SK-N-SH (cell line): Measurements from ENCODE around the gene SEPHS2. TPM values are rescaled to one million over a fixed set of nuclear protein-coding genes. Genes with fewer than 3 reads are reported as not detected.
A peak's percentile ranks its signal among the peaks of the same experiment; 100 is the strongest.

ENCODE experiments used
- CTCF ChIA-PET: fragments of 300-600, 350-600 bp; formaldehyde crosslinking; extraction: SDS; loops from one replicate; lab custom pipeline; 2021; lab: Yijun Ruan, JAX
- POLR2A ChIA-PET: fragments of 350-600 bp; sonication (Branson Sonifier 250); formaldehyde crosslinking; extraction: SDS; loops from one replicate; lab custom pipeline; 2020; ENCODE audit warnings: antibody characterized with exemption, inconsistent platforms; lab: Yijun Ruan, JAX
- DNase-seq: peaks from one replicate; pipeline ENCODE4 v3.0.0; 2012
- H2AFZ ChIP-seq: fragments of 200-600 bp; sonication (generic); 2 replicates; pipeline ENCODE4 v1.8.1; 2016; ENCODE audit warnings: antibody characterized with exemption, mild to moderate bottlenecking, low read depth
- H3F3A ChIP-seq: fragments of 200-600 bp; sonication (generic); replicated peaks from 2 replicates; pipeline ENCODE3; 2016; ENCODE audit warnings: antibody characterized with exemption, mild to moderate bottlenecking; ENCODE audit not compliant: insufficient read depth
- H3K27ac ChIP-seq, 2 experiments: fragments of 200-500 bp in 1 of 2; fragments of 200-600 bp in 1 of 2; sonication (Bioruptor generic) in 1 of 2; sonication (generic), shearing (Covaris generic) in 1 of 2; 2 replicates each; pipeline versions ENCODE4 v1.5.1 to v1.6.1; 2014 to 2016; ENCODE audit warnings: low read depth in 2 of 2, inconsistent platforms in 1 of 2, low read length in 1 of 2, mild to moderate bottlenecking in 1 of 2, mixed read lengths in 1 of 2
- H3K27me3 ChIP-seq: fragments of 200-600 bp; sonication (generic), shearing (Covaris generic); 2 replicates; pipeline ENCODE4 v1.6.1; 2016; ENCODE audit warnings: mixed run types; ENCODE audit not compliant: insufficient read depth
- H3K36me3 ChIP-seq, 2 experiments: fragments of 200-500 bp in 1 of 2; fragments of 200-600 bp in 1 of 2; sonication (Bioruptor generic) in 1 of 2; sonication (generic) in 1 of 2; replicated peaks in 1 of 2; 2 replicates each; pipeline versions ENCODE3 to v1.5.1; 2014 to 2016; ENCODE audit warnings: low read length in 1 of 2, mild to moderate bottlenecking in 1 of 2; ENCODE audit not compliant: insufficient read depth in 2 of 2, control insufficient read depth in 1 of 2
- H3K4me1 ChIP-seq, 2 experiments: fragments of 200-500 bp in 1 of 2; fragments of 200-600 bp in 1 of 2; sonication (Bioruptor generic) in 1 of 2; sonication (generic), shearing (Covaris generic) in 1 of 2; 2 replicates each; pipeline versions ENCODE4 v1.5.1 to v1.6.1; 2014 to 2016; ENCODE audit warnings: low read depth in 1 of 2, low read length in 1 of 2, mixed run types in 1 of 2; ENCODE audit not compliant: insufficient read depth in 2 of 2, control insufficient read depth in 1 of 2
- H3K4me2 ChIP-seq: fragments of 200-600 bp; sonication (generic), shearing (Covaris generic); 2 replicates; pipeline ENCODE4 v1.6.1; 2017; ENCODE audit warnings: mixed run types
- H3K4me3 ChIP-seq, 2 experiments: fragments of 200-500 bp in 1 of 2; fragments of 200-600 bp in 1 of 2; sonication (Bioruptor generic) in 1 of 2; sonication (generic), shearing (Covaris generic) in 1 of 2; 2 replicates each; pipeline versions ENCODE4 v1.5.1 to v1.8.1; 2014 to 2016; ENCODE audit warnings: low read depth in 2 of 2, inconsistent platforms in 1 of 2, low read length in 1 of 2, mild to moderate bottlenecking in 1 of 2, mixed read lengths in 1 of 2, moderate library complexity in 1 of 2
- H3K79me2 ChIP-seq: fragments of 200-600 bp; sonication (generic); 2 replicates; pipeline ENCODE4 v1.8.1; 2017; ENCODE audit warnings: mild to moderate bottlenecking; ENCODE audit not compliant: insufficient read depth
- H3K9ac ChIP-seq: fragments of 200-600 bp; sonication (generic); 2 replicates; pipeline ENCODE4 v1.6.1; 2017; ENCODE audit warnings: mixed run types
- H3K9me2 ChIP-seq: fragments of 200-600 bp; sonication (generic); 2 replicates; pipeline ENCODE4 v1.6.1; 2017; ENCODE audit warnings: mixed run types
- H3K9me3 ChIP-seq: fragments of 200-600 bp; sonication (generic); 2 replicates; pipeline ENCODE4 v1.6.1; 2017; ENCODE audit warnings: mixed run types, mild to moderate bottlenecking, moderate library complexity
- H4K20me1 ChIP-seq: fragments of 200-600 bp; sonication (generic); 2 replicates; pipeline ENCODE4 v1.6.1; 2017; ENCODE audit warnings: mild to moderate bottlenecking, mixed run types; ENCODE audit not compliant: insufficient read depth
- CTCF ChIP-seq: fragments of 200-600 bp; sonication (generic); IDR thresholded peaks from 2 replicates; pipeline ENCODE4 v1.6.1; 2017; ENCODE audit warnings: antibody characterized with exemption, mild to moderate bottlenecking, moderate library complexity
- ELF1 ChIP-seq: IDR thresholded peaks from 2 replicates; pipeline ENCODE4 v1.4.0; 2012
- EP300 ChIP-seq, 2 experiments: IDR thresholded peaks; 2 replicates each; pipeline versions ENCODE4 v1.4.0 to v1.6.1; 2012; ENCODE audit warnings: borderline replicate concordance in 1 of 2, low read depth in 1 of 2, low read length in 1 of 2
- EZH2phosphoT487 ChIP-seq: fragments of 200-600 bp; sonication (generic); IDR thresholded peaks from 2 replicates; pipeline ENCODE4 v1.6.1; 2017; ENCODE audit warnings: low read depth, mixed run types, mild to moderate bottlenecking, antibody characterized with exemption, moderate library complexity, borderline replicate concordance
- FOSL2 ChIP-seq: IDR thresholded peaks from 2 replicates; pipeline ENCODE4 v1.4.0; 2012; ENCODE audit warnings: low read depth, mild to moderate bottlenecking, moderate library complexity, borderline replicate concordance
- FOXJ3 ChIP-seq: sonication (generic); formaldehyde crosslinking; IDR thresholded peaks from 2 replicates; pipeline ENCODE4 v1.5.1; 2020; ENCODE audit warnings: mild to moderate bottlenecking, missing genetic modification reagents
- GABPA ChIP-seq: IDR thresholded peaks from 2 replicates; pipeline ENCODE4 v1.4.0; 2012; ENCODE audit warnings: low read depth, mild to moderate bottlenecking
- GATA2 ChIP-seq: sonication (generic); formaldehyde crosslinking; IDR thresholded peaks from 2 replicates; pipeline ENCODE4 v1.5.0; 2020; ENCODE audit warnings: mild to moderate bottlenecking, missing genetic modification reagents
- MXI1 ChIP-seq: IDR thresholded peaks from 2 replicates; pipeline ENCODE4 v1.6.1; 2012; ENCODE audit warnings: mild to moderate bottlenecking, low read depth, low read length, improper control_type of control experiment
- NRF1 ChIP-seq: IDR thresholded peaks from 2 replicates; pipeline ENCODE4 v1.6.1; 2012; ENCODE audit warnings: low read depth, mild to moderate bottlenecking, low read length
- PBX3 ChIP-seq: IDR thresholded peaks from 2 replicates; pipeline ENCODE4; 2012
- POLR2AphosphoS5 ChIP-seq: IDR thresholded peaks from 2 replicates; pipeline ENCODE4 v1.6.1; 2012; ENCODE audit warnings: low read depth, low read length
- RAD21 ChIP-seq: IDR thresholded peaks from 2 replicates; pipeline ENCODE4 v1.6.1; 2012; ENCODE audit warnings: mild to moderate bottlenecking, low read length
- REST ChIP-seq: IDR thresholded peaks from 2 replicates; pipeline ENCODE4 v1.6.1; 2012; ENCODE audit warnings: mild to moderate bottlenecking, low read depth, low read length, moderate library complexity
- RXRA ChIP-seq: IDR thresholded peaks from 2 replicates; pipeline ENCODE4 v1.4.0; 2012; ENCODE audit warnings: low read depth, mild to moderate bottlenecking, borderline replicate concordance
- SIN3A ChIP-seq: IDR thresholded peaks from 2 replicates; pipeline ENCODE4 v1.6.1; 2012; ENCODE audit warnings: low read depth, mild to moderate bottlenecking, low read length, moderate library complexity, borderline replicate concordance
- SMC3 ChIP-seq: IDR thresholded peaks from 2 replicates; pipeline ENCODE4 v1.6.1; 2012; ENCODE audit warnings: low read depth, low read length, improper control_type of control experiment
- TAF1 ChIP-seq: IDR thresholded peaks from 2 replicates; pipeline ENCODE4 v1.6.1; 2012; ENCODE audit warnings: low read depth, mild to moderate bottlenecking, low read length, moderate library complexity, borderline replicate concordance
- YY1 ChIP-seq: IDR thresholded peaks from 2 replicates; pipeline ENCODE4 v1.4.0; 2012; ENCODE audit warnings: low read depth, mild to moderate bottlenecking
- ZBTB33 ChIP-seq: IDR thresholded peaks from 2 replicates; pipeline ENCODE4 v1.4.0; 2012; ENCODE audit warnings: low read depth, borderline replicate concordance
- WGBS: methylation state at CpG from one replicate; pipeline ENCODE4 v1.1.6; 2017; ENCODE audit warnings: low lambda C conversion rate; 5-methylcytosine and 5-hydroxymethylcytosine counted together
- polyA plus RNA-seq, 3 experiments: library from polyadenylated mRNA; depleted of rRNA; stranded (reverse); fragments of >200 nt; gene quantifications; 2 replicates each; pipeline ENCODE4 v1.2.3, GENCODE V29; 2012
- TF ChIP-seq, protein P1 (sequence below): fragments of 150-350 bp; IDR thresholded peaks from 2 replicates; pipeline ENCODE4 v1.6.1; 2017; ENCODE audit warnings: antibody characterized with exemption, low read length, low read depth, borderline replicate concordance
- TF ChIP-seq, protein P2 (sequence below): IDR thresholded peaks from 2 replicates; pipeline ENCODE4 v1.4.0; 2012; ENCODE audit warnings: low read depth

The SEPHS2 gene
- polyA plus RNA-seq, 1 of the 3 experiments (the other 2 are of a cell fraction) = 30.8 TPM

GRCh38 chr16:30407102-30407803 lies 38.4 kb downstream of the SEPHS2 start, which contains the start of gene ZNF771:
Gene ZNF771, plus strand, starts transcription at chr16:30407606. Its CDS starts 448 bp downstream, at chr16:30408054.
- no peaks in the 10 kb centered on the region for H3K9me2 ChIP-seq
- CTCF ChIA-PET = interaction anchor here (0.8 to 4.8 kb wide), 6 partner anchors 8 to 53 kb away, joined by 3 to 38 read pairs (median 18); partner anchors contain the start of genes CD2BP2 and ZNF48
- no peaks in the 10 kb centered on the region for H4K20me1 ChIP-seq
- H2AFZ ChIP-seq = peak within 1 kb of the TSS; percentile 68
- no peaks in the 10 kb centered on the region for H3K27me3 ChIP-seq
- H3K9ac ChIP-seq = peak within 1 kb of the TSS; percentile 93
- WGBS = 9% methylated on average over 12 of the region's 65 CpGs
- H3K4me1 ChIP-seq = peaks cover 8 to 15% of the 10 kb centered on the region in 2 experiments; a peak in 2 of 4 replicates
- no peaks in the 10 kb centered on the region for H3K9me3 ChIP-seq
- H3K27ac ChIP-seq = peak within 1 kb of the TSS; percentile 73 to 74
- DNase-seq = peak; percentile 96
- H3K4me2 ChIP-seq = peak within 1 kb of the TSS; percentile 97
- peaks cover 4 to 9% of the 10 kb centered on the region in 2 experiments for H3K36me3 ChIP-seq
- POLR2A ChIA-PET = interaction anchor here (1.2 to 2.5 kb wide), 6 partner anchors 9 to 53 kb away, joined by 4 to 17 read pairs (median 8); partner anchors contain the start of genes CD2BP2, TBC1D10B and ZNF48
- peaks cover 30% of the 10 kb centered on the region for H3K79me2 ChIP-seq
- peaks cover 16% of the 10 kb centered on the region for H3F3A ChIP-seq
- H3K4me3 ChIP-seq = peak within 1 kb of the TSS; percentile 69 to 99
- no peak for TF ChIP-seq YY1
- TF ChIP-seq SIN3A = peak; percentile 47; the same call in 1 of the 2 replicates
- TF ChIP-seq FOXJ3 (CRISPR knock-in tag) = no peak
- no peak for TF ChIP-seq FOSL2
- TF ChIP-seq MXI1 = peak; percentile 96
- TF ChIP-seq SMC3 = no peak
- TF ChIP-seq, protein P1, sequence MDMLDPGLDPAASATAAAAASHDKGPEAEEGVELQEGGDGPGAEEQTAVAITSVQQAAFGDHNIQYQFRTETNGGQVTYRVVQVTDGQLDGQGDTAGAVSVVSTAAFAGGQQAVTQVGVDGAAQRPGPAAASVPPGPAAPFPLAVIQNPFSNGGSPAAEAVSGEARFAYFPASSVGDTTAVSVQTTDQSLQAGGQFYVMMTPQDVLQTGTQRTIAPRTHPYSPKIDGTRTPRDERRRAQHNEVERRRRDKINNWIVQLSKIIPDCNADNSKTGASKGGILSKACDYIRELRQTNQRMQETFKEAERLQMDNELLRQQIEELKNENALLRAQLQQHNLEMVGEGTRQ = peak; percentile 40; the same call in 1 of the 2 replicates
- no peak for TF ChIP-seq ELF1
- TF ChIP-seq GABPA = no peak
- TF ChIP-seq EZH2phosphoT487 = no peak
- no peak; the same call in 1 of the 2 replicates for TF ChIP-seq RXRA
- TF ChIP-seq EP300 (IDR thresholded peaks at IDR 0.05; ENCODE audit: borderline replicate concordance in 1 of 2, low read depth in 1 of 2, low read length in 1 of 2) = no peak; a peak in 1 of 4 replicates
- no peak; the same call in 1 of the 2 replicates for TF ChIP-seq GATA2
- TF ChIP-seq POLR2AphosphoS5 = peak; percentile 86
- TF ChIP-seq, protein P2, sequence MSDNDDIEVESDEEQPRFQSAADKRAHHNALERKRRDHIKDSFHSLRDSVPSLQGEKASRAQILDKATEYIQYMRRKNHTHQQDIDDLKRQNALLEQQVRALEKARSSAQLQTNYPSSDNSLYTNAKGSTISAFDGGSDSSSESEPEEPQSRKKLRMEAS = peak; percentile 89
- peak; percentile 88 for TF ChIP-seq TAF1
- TF ChIP-seq PBX3 = no peak
- 0 out of 2 replicates have a peak, but pooled peaks have one; percentile 9 for TF ChIP-seq REST
- no peak for TF ChIP-seq CTCF
- TF ChIP-seq NRF1 = no peak
- no peak for TF ChIP-seq ZBTB33
- no peak for TF ChIP-seq RAD21
